Measurements from ENCODE around the gene TSFM.
A peak's percentile ranks its signal among the peaks of the same experiment; 100 is the strongest.

TSFM gene

GRCh38 chr12:57749061-57749460, 33.5 kb upstream of the TSFM start:
- FAIRE-seq, result no peak

- no peak for FAIRE-seq
Observed at GRCh38 chr12:57750561-57751431, 31.8 kb upstream of the TSFM start.

GRCh38 chr12:57751432-57751787, 31.2 kb upstream of the TSFM start:
- no peak for FAIRE-seq

- peak; percentile 91 for FAIRE-seq
Observed at GRCh38 chr12:57751788-57752667, 30.6 kb upstream of the TSFM start, which contains the start of gene CDK4. CDK4 (minus strand) TSS chr12:57752310; CDS start chr12:57751717, 593 bp downstream.

GRCh38 chr12:57752668-57753000, 30.0 kb upstream of the TSFM start:
- no peak for FAIRE-seq

DNA sequence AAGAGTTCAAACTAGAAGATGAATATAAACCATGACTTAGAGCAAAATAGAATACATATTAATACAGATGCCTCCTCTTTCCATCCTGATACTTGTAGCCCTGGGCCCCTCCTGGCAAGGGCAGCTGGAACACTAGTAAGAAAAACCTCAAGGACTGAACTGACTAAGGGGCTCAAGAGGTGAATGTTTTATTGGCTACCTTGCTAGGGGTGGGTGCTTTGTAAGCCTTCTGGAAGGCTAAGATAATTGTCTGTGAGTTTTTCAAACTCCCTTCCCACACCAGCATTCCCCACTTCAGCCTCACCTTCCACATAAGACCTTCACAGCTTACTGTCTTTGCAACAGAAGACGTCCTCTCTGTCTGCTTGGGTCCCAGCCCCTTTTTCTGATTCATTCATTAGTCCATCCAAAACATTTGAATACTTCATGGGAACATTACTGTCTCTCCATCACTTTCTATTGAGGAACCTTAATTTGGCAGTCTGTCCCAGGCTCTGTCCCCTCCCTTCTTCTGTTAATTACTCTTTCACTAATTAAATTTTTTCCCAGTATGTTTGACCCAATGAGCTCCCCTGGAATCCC, 28.7 kb upstream of the TSFM start:
- FAIRE-seq, result no peak

GRCh38 chr12:57754411-57755193, 28.0 kb upstream of the TSFM start, which contains the start of gene MARCHF9:
MARCHF9 (plus strand) TSS chr12:57755103; CDS start chr12:57755529, 426 bp downstream.
- no peak for FAIRE-seq

- FAIRE-seq, result no peak
Observed at GRCh38 chr12:57755194-57755453, 27.5 kb upstream of the TSFM start.

DNA sequence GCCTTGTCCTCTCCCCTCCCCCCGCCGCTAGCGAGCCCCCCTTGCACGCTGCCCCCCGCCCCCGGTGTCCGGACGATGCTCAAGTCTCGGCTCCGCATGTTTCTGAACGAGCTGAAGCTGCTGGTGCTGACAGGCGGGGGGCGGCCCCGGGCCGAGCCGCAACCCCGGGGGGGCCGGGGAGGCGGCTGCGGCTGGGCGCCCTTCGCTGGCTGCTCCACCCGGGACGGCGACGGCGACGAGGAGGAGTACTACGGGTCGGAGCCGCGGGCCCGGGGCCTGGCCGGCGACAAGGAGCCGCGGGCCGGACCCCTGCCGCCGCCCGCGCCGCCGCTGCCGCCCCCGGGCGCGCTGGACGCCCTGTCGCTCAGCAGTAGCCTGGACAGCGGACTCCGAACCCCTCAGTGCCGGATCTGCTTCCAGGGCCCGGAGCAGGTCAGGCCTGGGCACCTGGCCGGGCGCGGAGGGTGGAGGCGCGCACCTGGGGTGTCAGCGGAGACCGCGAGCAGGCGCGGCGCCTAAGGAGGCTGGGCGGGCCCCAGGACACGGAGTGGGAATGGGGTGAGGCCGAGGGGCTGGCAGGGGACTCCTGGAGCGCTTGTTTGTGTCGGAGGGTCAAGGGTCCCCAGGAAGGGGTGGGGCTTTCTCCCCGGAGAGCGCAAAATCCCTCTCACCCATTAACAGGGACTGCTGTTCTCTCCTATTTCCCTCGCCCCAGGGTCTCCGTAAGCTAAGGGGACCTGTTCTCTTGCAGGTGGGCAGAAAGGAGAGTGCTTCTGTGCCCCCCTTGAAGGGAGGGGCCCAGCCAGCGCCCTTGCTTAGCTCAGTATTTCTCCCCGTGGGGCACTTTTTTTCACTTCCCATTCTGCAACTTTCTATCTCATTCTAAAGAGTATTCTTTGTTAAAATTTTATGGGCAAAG, 26.9 kb upstream of the TSFM start:
- no peak for FAIRE-seq

DNA sequence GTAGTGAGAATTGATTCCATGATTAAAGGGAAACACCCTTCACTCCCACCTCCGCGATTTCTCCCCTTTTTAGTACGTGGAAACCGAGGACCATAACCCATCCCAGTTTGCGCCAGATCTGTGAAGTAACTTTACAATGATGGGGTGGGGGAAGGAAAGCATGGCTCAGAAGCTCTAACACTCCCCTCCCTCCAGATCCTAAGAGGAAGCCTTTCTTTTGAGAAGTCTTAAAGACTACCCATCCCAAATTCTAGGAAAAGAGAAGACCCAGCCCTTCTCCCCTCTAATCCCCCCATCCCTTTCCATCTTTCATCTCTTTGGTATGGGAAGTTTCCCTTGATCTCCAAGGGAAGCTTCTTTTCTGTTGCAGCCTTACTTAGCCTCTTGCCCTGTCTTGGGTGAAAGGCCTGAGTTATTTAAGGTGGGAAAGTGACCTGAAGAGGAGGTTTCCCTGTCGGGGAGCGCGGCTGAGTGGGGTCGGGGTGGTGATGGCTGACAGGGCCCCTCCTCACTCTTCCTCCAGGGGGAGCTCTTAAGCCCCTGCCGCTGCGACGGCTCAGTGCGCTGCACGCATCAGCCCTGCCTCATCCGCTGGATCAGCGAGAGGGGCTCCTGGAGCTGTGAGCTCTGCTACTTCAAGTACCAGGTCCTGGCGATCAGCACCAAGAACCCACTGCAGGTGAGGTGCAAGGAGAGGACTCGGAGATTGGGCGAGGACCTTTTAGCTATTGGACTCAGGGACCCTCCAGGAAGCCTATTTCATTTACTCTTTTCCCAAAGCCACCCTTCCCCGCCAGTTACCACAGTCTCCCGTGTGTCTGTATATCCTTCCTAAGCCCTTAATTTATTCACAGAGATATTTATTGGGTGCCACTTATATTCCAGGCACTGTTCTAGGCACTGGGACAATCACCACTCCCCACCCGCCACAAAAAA, 25.9 kb upstream of the TSFM start:
- FAIRE-seq, result no peak

GRCh38 chr12:57757771-57758170, 24.8 kb upstream of the TSFM start:
- FAIRE-seq, result no peak

DNA sequence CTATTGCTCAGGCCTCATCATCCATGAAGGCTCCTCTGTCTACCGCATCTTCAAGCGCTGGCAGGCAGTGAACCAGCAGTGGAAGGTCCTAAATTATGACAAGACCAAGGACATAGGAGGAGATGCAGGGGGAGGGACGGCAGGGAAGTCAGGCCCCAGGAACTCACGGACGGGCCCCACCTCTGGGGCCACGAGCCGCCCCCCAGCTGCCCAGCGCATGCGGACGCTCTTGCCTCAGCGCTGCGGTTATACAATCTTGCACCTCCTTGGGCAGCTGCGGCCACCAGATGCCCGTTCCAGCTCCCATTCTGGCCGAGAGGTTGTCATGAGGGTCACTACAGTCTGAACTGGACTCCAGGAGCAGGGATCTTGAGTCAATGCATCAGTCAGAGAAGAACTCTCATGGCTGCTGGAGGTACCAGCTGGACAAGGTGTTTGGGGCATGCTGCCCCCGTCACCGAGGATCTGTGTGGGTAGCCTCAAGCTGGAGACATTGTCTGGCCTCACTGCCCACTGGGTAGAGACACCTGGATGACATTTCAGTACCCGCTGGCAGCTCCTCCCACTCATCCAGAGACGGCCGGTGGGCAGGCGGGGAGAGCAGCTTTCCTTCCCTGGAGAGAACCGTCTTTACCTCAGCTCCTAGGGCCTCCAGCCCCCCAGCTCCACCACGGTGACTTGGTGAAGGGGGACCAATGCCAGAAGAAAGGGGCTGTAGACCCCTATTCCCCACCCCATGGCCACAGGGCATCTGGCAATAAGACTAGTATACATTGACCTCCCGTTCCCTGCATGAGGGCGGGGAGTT, 23.8 kb upstream of the TSFM start:
- FAIRE-seq, result no peak

- FAIRE-seq, result no peak
Observed at GRCh38 chr12:57759360-57759980, 23.1 kb upstream of the TSFM start.

- FAIRE-seq, result no peak
Observed at GRCh38 chr12:57760347-57760982, 22.1 kb upstream of the TSFM start.

DNA sequence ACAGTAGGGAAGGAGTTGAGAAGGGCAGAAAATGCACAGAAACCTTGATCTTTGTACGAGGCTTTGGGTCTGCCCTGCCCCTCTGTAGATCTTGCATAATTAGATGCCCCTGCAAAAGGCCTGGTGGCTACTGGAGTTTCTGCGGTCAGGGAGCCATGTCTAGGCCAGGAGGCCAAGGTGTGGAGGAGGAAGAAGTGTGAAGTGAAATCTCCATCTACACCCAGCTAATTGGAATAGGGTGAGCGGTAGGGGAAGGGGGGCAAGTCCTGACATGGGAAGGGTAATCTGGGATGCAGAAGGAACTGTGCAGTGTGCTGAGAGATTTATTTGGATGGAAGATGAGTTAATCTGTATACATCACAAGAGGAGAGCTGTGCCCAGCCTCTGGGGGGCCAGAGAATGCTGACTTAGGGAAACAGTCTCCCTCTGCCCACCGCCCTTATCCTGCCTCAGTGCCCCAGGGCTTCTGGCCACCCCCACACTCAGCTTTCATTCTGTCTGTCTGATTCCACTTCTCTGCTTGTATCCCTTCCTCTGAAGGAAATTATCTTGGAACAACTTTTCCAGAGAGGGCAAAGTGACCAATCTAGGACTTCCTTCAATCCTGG, 21.1 kb upstream of the TSFM start:
- FAIRE-seq, result no peak

GRCh38 chr12:57762463-57762862, 20.1 kb upstream of the TSFM start:
- no peak for FAIRE-seq

DNA sequence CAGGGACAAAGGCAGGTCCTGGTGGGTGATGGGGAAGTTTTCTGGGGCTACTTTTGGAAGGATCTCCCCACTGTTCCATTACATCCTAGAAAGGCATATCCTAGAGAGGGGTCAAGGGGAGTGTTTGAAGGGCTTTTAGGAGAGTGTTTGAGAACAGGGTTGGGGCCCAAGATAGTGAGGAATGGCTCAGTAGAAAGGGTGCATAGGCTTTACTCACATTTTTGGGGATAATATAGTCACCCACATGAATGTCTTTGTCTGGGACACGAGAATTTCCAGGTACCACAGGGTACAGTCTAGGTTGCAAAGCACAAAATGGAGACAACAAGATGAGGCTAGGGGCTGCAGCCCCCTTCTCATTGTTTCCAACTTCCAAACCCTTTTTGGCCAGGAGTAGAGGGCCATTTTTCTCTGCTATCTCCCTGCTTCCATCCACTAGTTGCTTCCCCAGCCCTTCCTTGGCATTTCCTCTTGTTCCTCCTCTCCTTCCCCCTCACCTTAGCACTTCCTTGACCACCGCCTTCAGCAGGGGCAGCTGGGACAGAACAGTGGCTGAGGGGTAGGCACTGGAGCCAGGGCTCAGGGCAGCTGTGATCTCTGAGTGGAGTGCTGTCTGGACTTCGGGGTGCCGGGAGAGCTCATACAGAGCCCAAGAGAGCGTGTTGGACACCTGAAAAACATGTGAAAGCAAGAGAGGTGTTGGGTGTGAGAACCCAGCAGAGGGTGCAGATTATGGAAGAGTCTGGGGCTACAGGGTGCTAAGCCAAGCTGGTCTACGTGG, 18.5 kb upstream of the TSFM start:
- no peak for FAIRE-seq

- FAIRE-seq, result no peak
Observed at GRCh38 chr12:57764662-57765002, 18.0 kb upstream of the TSFM start.

Data from TTC549 (cell line).